ENCODE results near the gene IGLL5. TPM values are rescaled to one million over a fixed set of nuclear protein-coding genes. Genes with fewer than 3 reads are reported as not detected.

Gene IGLL5
- total and polyA plus RNA-seq, 9 of the 15 experiments (the other 6 are each of a cell fraction or from before 2014, with no cell fraction given) = not detected

GRCh38 chr22:22922954-22923319, 35.3 kb downstream of the IGLL5 start:
- Histone ChIP-seq H3K4me2 (ENCODE audit: insufficient read depth, low read length) (no peak overlapping the region), H3K79me2 (ENCODE audit: control insufficient read depth, insufficient read depth, low read length) (no peaks in the 10 kb centered on the region), H3K9me1 (ENCODE audit: control insufficient read depth, insufficient read depth, low read length) (peaks cover 5% of the 10 kb centered on the region), H3K27ac (ENCODE audit: extremely low read depth, low read depth, low read length) (no peak overlapping the region), H3K9me3 (replicated peaks; ENCODE audit: control insufficient read depth, insufficient read depth, low read depth, low read length) (no peaks in the 10 kb centered on the region), H3K36me3 (ENCODE audit: control insufficient read depth, insufficient read depth, low read length) (no peaks in the 10 kb centered on the region), H3K27me3 (ENCODE audit: control insufficient read depth in 2 of 2, insufficient read depth in 2 of 2, low read length in 2 of 2) (peaks cover 31 to 82% of the 10 kb centered on the region in 2 experiments), H3K9ac (ENCODE audit: insufficient read depth in 1 of 2, low read depth in 2 of 2, low read length in 2 of 2) (no peak overlapping the region), H3K4me3 (no peak overlapping the region), H4K20me1 (replicated peaks; ENCODE audit: control insufficient read depth, insufficient read depth, low read length) (peaks cover 80% of the 10 kb centered on the region), H2AFZ (ENCODE audit: low read depth, low read length) (no peak overlapping the region), H3K4me1 (replicated peaks in 1 of 2; ENCODE audit: control insufficient read depth in 2 of 2, insufficient read depth in 2 of 2, low read length in 2 of 2) (peaks cover 0 to 11% of the 10 kb centered on the region in 2 experiments; a peak in 1 of 5 replicates)
- ChIA-PET POLR2A (interaction anchor here (0.5 to 5.0 kb wide), 4 partner anchors 10 to 556 kb away, joined by 3 to 32 read pairs (median 3); no protein-coding TSS in a partner anchor), CTCF (ENCODE audit: low intra/inter-chr PET ratio) (no interaction called here)
- FAIRE-seq (no peak), ATAC-seq (no peak), DNase-seq (ENCODE audit: extremely low read depth in 1 of 4, low spot score in 3 of 4) (peak in 3 of 4 experiments; percentile 66)
- no TSS peak for BruUV-seq (replicated peaks)
- TF ChIP-seq PRDM10 (IDR thresholded peaks at IDR 0.05; ENCODE audit: partially characterized antibody) (peak; percentile 74), POU5F1 (IDR thresholded peaks at IDR 0.05; ENCODE audit: borderline replicate concordance, low read depth, low read length, partially characterized antibody) (peak; percentile 13), POLR2H (tag; IDR thresholded peaks at IDR 0.05; ENCODE audit: low read depth) (no peak), ZNF668 (CRISPR knock-in tag; IDR thresholded peaks at IDR 0.05) (no peak)
- in situ Hi-C loops (cut with MboI) (no loop called here), intact Hi-C loops (cut with micrococcal nuclease) (no loop called here)
- WGBS (ENCODE audit: insufficient coverage, low coverage, missing lambda C conversion rate) = 1% methylated on average over 4 of the region's 4 CpGs

All from K562 (cell line).